K562 (cell line): ENCODE measurements around the gene HHIPL1. TPM values are rescaled to one million over a fixed set of nuclear protein-coding genes. Genes with fewer than 3 reads are reported as not detected.

Experiments
- ATAC-seq: fragments of 200-7000 bp; cut with Tn5 transposase; 3 replicates; pipeline ENCODE4 v1.9.1; 2020; ENCODE audit warnings: moderate library complexity
- BruUV-seq: library from RNA; stranded (reverse); fragments of 400-500 nt; replicated peaks from 2 replicates; lab custom pipeline; 2021; lab: Mats Ljungman, UMichigan
- CTCF ChIA-PET: fragments of 300-600 bp; formaldehyde crosslinking; extraction: SDS; loops from one replicate; lab custom pipeline; 2021; ENCODE audit warnings: low intra/inter-chr PET ratio; lab: Yijun Ruan, JAX
- POLR2A ChIA-PET: fragments of 300-600, 350-650 bp; sonication (Branson Sonifier 250); formaldehyde crosslinking; extraction: SDS; loops from one replicate; lab custom pipeline; 2021; ENCODE audit warnings: antibody characterized with exemption, inconsistent platforms; lab: Yijun Ruan, JAX
- DNase-seq, 4 experiments: peaks; one replicate each; pipeline versions ENCODE4 v3.0.0 to v3.0.0-alpha.2; 2011 to 2018; ENCODE audit warnings: low spot score in 3 of 4, mixed read lengths in 3 of 4; ENCODE audit errors: extremely low read depth in 1 of 4
- FAIRE-seq: peaks from 2 replicates; lab custom pipeline; 2011; peaks lifted over from hg19 to GRCh38; lab: Jason Lieb, UNC
- H2AFZ ChIP-seq: 2 replicates; pipeline ENCODE4 v1.6.0; 2011; ENCODE audit warnings: low read depth, low read length, control low read depth, inconsistent platforms
- H3K27ac ChIP-seq: fragments of 200-600 bp; 3 replicates; pipeline ENCODE4 v1.8.0; 2011; ENCODE audit warnings: low read depth, mild to moderate bottlenecking, control low read depth, inconsistent platforms, low read length, moderate library complexity, mixed read lengths; ENCODE audit errors: extremely low read depth
- H3K27me3 ChIP-seq, 2 experiments: fragments of 300-600 bp in 1 of 2; 2 replicates in 1 of 2; 3 replicates in 1 of 2; pipeline versions ENCODE4 v1.6.0 to v1.8.0; 2011; ENCODE audit warnings: inconsistent platforms in 2 of 2, low read length in 2 of 2, mild to moderate bottlenecking in 1 of 2, mixed read lengths in 1 of 2, moderate library complexity in 1 of 2; ENCODE audit not compliant: control insufficient read depth in 2 of 2, insufficient read depth in 2 of 2
- H3K36me3 ChIP-seq: fragments of 300-600 bp; 3 replicates; pipeline ENCODE4 v1.8.0; 2011; ENCODE audit warnings: mild to moderate bottlenecking, low read length, inconsistent platforms; ENCODE audit not compliant: control insufficient read depth, insufficient read depth
- H3K4me1 ChIP-seq, 2 experiments: fragments of 200-600 bp in 1 of 2; replicated peaks in 1 of 2; 2 replicates in 1 of 2; 3 replicates in 1 of 2; pipeline versions ENCODE4 v1.5.1 to v1.8.0; 2011; ENCODE audit warnings: inconsistent platforms in 2 of 2, low read length in 2 of 2, mild to moderate bottlenecking in 1 of 2, mixed read lengths in 1 of 2, moderate library complexity in 1 of 2; ENCODE audit not compliant: control insufficient read depth in 2 of 2, insufficient read depth in 2 of 2
- H3K4me2 ChIP-seq: 2 replicates; pipeline ENCODE4 v1.6.1; 2011; ENCODE audit warnings: low read length, control low read depth, inconsistent platforms, mixed read lengths; ENCODE audit not compliant: insufficient read depth
- H3K4me3 ChIP-seq: fragments of 200-600 bp; sonication (generic), shearing (Covaris generic); 2 replicates; pipeline ENCODE4 v1.5.1; 2016; ENCODE audit warnings: control low read depth, inconsistent platforms
- H3K79me2 ChIP-seq: fragments of 200-600 bp; 3 replicates; pipeline ENCODE4 v1.8.0; 2011; ENCODE audit warnings: low read length, inconsistent platforms; ENCODE audit not compliant: control insufficient read depth, insufficient read depth
- H3K9ac ChIP-seq, 2 experiments: 2 replicates each; pipeline versions ENCODE4 v1.6.0 to v1.6.1; 2011; ENCODE audit warnings: low read depth in 2 of 2, low read length in 2 of 2, control low read depth in 1 of 2, inconsistent platforms in 1 of 2, mild to moderate bottlenecking in 1 of 2, mixed read lengths in 1 of 2; ENCODE audit not compliant: insufficient read depth in 1 of 2
- H3K9me1 ChIP-seq: one replicate; pipeline ENCODE4 v1.6.0; 2011; ENCODE audit warnings: inconsistent platforms, mild to moderate bottlenecking, low read length, moderate library complexity; ENCODE audit not compliant: control insufficient read depth, insufficient read depth
- H3K9me3 ChIP-seq: replicated peaks from 2 replicates; pipeline ENCODE4 v1.5.1; 2011; ENCODE audit warnings: low read depth, low read length, inconsistent platforms; ENCODE audit not compliant: control insufficient read depth, insufficient read depth
- H4K20me1 ChIP-seq: replicated peaks from 2 replicates; pipeline ENCODE4 v1.6.1; 2011; ENCODE audit warnings: low read length, inconsistent platforms, mixed read lengths; ENCODE audit not compliant: control insufficient read depth, insufficient read depth
- ATF1 ChIP-seq, 2 experiments: fragments of 450-650 bp in 1 of 2; IDR thresholded peaks; 2 replicates each; pipeline ENCODE4 v1.6.1; 2016; ENCODE audit warnings: missing compliant biosample characterization in 1 of 2, missing genetic modification characterization in 1 of 2
- ATF7 ChIP-seq: fragments of 450-650 bp; IDR thresholded peaks from 2 replicates; pipeline ENCODE4 v1.7.1; 2014; ENCODE audit warnings: mild to moderate bottlenecking, moderate library complexity
- ELF1 ChIP-seq: fragments of 200-800 bp; sonication (Bioruptor generic); IDR thresholded peaks from 2 replicates; pipeline ENCODE4 v1.6.1; 2016; ENCODE audit warnings: missing genetic modification characterization, missing compliant biosample characterization
- EP400 ChIP-seq: fragments of 450-650 bp; IDR thresholded peaks from 2 replicates; pipeline ENCODE4 v1.6.1; 2017; ENCODE audit warnings: antibody characterized with exemption, mild to moderate bottlenecking, moderate library complexity
- ID3 ChIP-seq, 2 experiments: fragments of 250-450 bp in 1 of 2; fragments of 450-650 bp in 1 of 2; sonication (Bioruptor Pico) in 1 of 2; IDR thresholded peaks; 2 replicates each; pipeline versions ENCODE4 v1.6.1 to v1.8.0; 2016 to 2021; ENCODE audit warnings: mild to moderate bottlenecking in 2 of 2, moderate library complexity in 2 of 2, missing compliant biosample characterization in 1 of 2, missing genetic modification characterization in 1 of 2
- LEF1 ChIP-seq: fragments of 450-650 bp; IDR thresholded peaks from 2 replicates; pipeline ENCODE4 v1.6.1; 2016; ENCODE audit warnings: mild to moderate bottlenecking
- RBM34 ChIP-seq: fragments of 200-400 bp; formaldehyde crosslinking; IDR thresholded peaks from 2 replicates; pipeline ENCODE4 v1.6.1; 2018; ENCODE audit warnings: low read length, borderline replicate concordance; ENCODE audit not compliant: insufficient read depth
- RFX7 ChIP-seq: fragments of 250-450 bp; sonication (Bioruptor Pico); IDR thresholded peaks from 2 replicates; pipeline ENCODE4 v1.5.1; 2021; ENCODE audit warnings: mild to moderate bottlenecking
- SPI1 ChIP-seq: IDR thresholded peaks from 2 replicates; pipeline ENCODE4 v1.6.1; 2011; ENCODE audit warnings: low read depth, low read length, control low read depth, borderline replicate concordance
- ZKSCAN3 ChIP-seq: fragments of 250-450 bp; sonication (Bioruptor Pico); IDR thresholded peaks from 2 replicates; pipeline ENCODE4 v1.4.0; 2020
- WGBS: fragments of 100-300 bp; shearing (Covaris generic); methylation state at CpG from one replicate; pipeline ENCODE4 v1.1.6; 2016; ENCODE audit warnings: low coverage, mixed read lengths; ENCODE audit not compliant: insufficient coverage; ENCODE audit errors: missing lambda C conversion rate; 5-methylcytosine and 5-hydroxymethylcytosine counted together
- in situ Hi-C: fragments of 300-500 bp; cut with MboI; formaldehyde crosslinking; loops from 4 replicates; pipeline ENCODE4 v1.15.0; 2018; ENCODE audit warnings: inconsistent platforms, mixed read lengths
- intact Hi-C: fragments of 100-400 bp; cut with micrococcal nuclease; formaldehyde crosslinking; loops from 2 replicates; pipeline ENCODE4 v1.14.2; 2022
- polyA plus RNA-seq, 8 experiments: library from polyadenylated mRNA; depleted of rRNA in 4 of 8; stranded (reverse) in 5 of 8; unstranded in 3 of 8; fragments of >200 nt; fragmentation: Nextera tagmentation in 2 of 8; fragmentation: Illumina TruSeq in 1 of 8; extraction: Ambion mirVana in 2 of 8; extraction: Trizol in 1 of 8; gene quantifications; 2 replicates each; pipeline versions ENCODE4 v1.2.1 to v1.2.3, GENCODE V29; 2011 to 2014; ENCODE audit warnings: inconsistent platforms in 1 of 8, missing spikeins in 1 of 8
- total RNA-seq, 7 experiments: library from RNA; depleted of rRNA in 6 of 7; stranded (reverse); fragments of >200 nt in 6 of 7; fragmentation: Illumina TruSeq in 2 of 7; extraction: Trizol in 2 of 7; gene quantifications; 2 replicates each; pipeline versions ENCODE4 v1.2.1 to v1.2.3, GENCODE V29; 2011 to 2021; ENCODE audit warnings: low replicate concordance in 1 of 7
- TF ChIP-seq, protein P1 (sequence below), 3 experiments: fragments of 200-800 bp in 1 of 3; sonication (Bioruptor generic) in 1 of 3; sonication (generic) in 1 of 3; formaldehyde crosslinking in 1 of 3; IDR thresholded peaks; 2 replicates each; pipeline versions ENCODE4 v1.6.1 to v1.8.0; 2016 to 2022; ENCODE audit warnings: mild to moderate bottlenecking in 2 of 3, missing compliant biosample characterization in 2 of 3, missing genetic modification characterization in 2 of 3, missing genetic modification reagents in 1 of 3

HHIPL1 gene
- total and polyA plus RNA-seq, 9 of the 15 experiments (the other 6 are each of a cell fraction or from before 2014, with no cell fraction given) = not detected

- no peaks in the 10 kb centered on the region for H3K9me1 ChIP-seq
- no peak overlapping the region for H3K9ac ChIP-seq
- H3K9me3 ChIP-seq = no peaks in the 10 kb centered on the region
- peaks cover 3 to 9% of the 10 kb centered on the region in 2 experiments; a peak in 3 of 5 replicates for H3K4me1 ChIP-seq
- 6% methylated on average over 9 of the region's 9 CpGs for WGBS
- H2AFZ ChIP-seq = no peak overlapping the region
- H3K27me3 ChIP-seq = peaks cover 0 to 9% of the 10 kb centered on the region in 2 experiments; a peak in 2 of 5 replicates
- no peak overlapping the region for H3K4me2 ChIP-seq
- H3K27ac ChIP-seq = no peak overlapping the region
- H3K79me2 ChIP-seq = no peaks in the 10 kb centered on the region
- no peak for ATAC-seq
- DNase-seq = no peak
- no peak overlapping the region for H3K4me3 ChIP-seq
- CTCF ChIA-PET = no interaction called here
- no peaks in the 10 kb centered on the region for H3K36me3 ChIP-seq
- intact Hi-C loops (no loop called here), in situ Hi-C loops (no loop called here)
- H4K20me1 ChIP-seq = peaks cover 4% of the 10 kb centered on the region; the same call in 1 of the 2 replicates
- TF ChIP-seq ATF7 (no peak), SPI1 (peak; percentile 73)
- POLR2A ChIA-PET = no interaction called here
- FAIRE-seq = no peak
- BruUV-seq = no TSS peak
Measured at GRCh38 chr14:99632410-99633035, 12.4 kb upstream of the HHIPL1 start.

GRCh38 chr14:99633141-99633540 is 11.8 kb upstream of the HHIPL1 start:
- Histone ChIP-seq H3K9me3 (no peaks in the 10 kb centered on the region), H2AFZ (no peak overlapping the region), H3K4me2 (no peak overlapping the region), H3K36me3 (no peaks in the 10 kb centered on the region), H3K79me2 (no peaks in the 10 kb centered on the region), H3K4me3 (no peak overlapping the region), H3K27ac (no peak overlapping the region), H3K27me3 (peaks cover 0 to 9% of the 10 kb centered on the region in 2 experiments; a peak in 2 of 5 replicates), H3K4me1 (peaks cover 3 to 9% of the 10 kb centered on the region in 2 experiments; a peak in 3 of 5 replicates), H4K20me1 (0 out of 2 replicates have a peak, but pooled peaks cover 3% of the 10 kb centered on the region), H3K9me1 (no peaks in the 10 kb centered on the region), H3K9ac (no peak overlapping the region)
- FAIRE-seq (no peak), DNase-seq (no peak), ATAC-seq (no peak)
- POLR2A ChIA-PET = no interaction called here
- WGBS = 20% methylated on average over 1 of the region's 3 CpGs
- CTCF ChIA-PET = no interaction called here
- no peak for TF ChIP-seq RFX7 (CRISPR knock-in tag)
- TF ChIP-seq ATF1 (CRISPR knock-in tag; IDR thresholded peaks at IDR 0.05) = no peak
- TF ChIP-seq ATF1 (tag; IDR thresholded peaks at IDR 0.05) = no peak
- no peak for TF ChIP-seq ID3 (CRISPR knock-in tag; IDR thresholded peaks at IDR 0.05)
- no peak for TF ChIP-seq ID3 (tag; IDR thresholded peaks at IDR 0.05)
- TF ChIP-seq ZKSCAN3 (CRISPR knock-in tag) = no peak
- no peak for TF ChIP-seq ELF1 (tag)
- TF ChIP-seq EP400 = no peak
- no peak for TF ChIP-seq LEF1
- TF ChIP-seq, protein P1, sequence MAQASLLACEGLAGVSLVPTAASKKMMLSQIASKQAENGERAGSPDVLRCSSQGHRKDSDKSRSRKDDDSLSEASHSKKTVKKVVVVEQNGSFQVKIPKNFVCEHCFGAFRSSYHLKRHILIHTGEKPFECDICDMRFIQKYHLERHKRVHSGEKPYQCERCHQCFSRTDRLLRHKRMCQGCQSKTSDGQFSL (CRISPR knock-in tag; IDR thresholded peaks at IDR 0.05) = no peak
- TF ChIP-seq, protein P1 (tag; IDR thresholded peaks at IDR 0.05) = no peak
- no peak for TF ChIP-seq RBM34
- intact Hi-C loops (no loop called here), in situ Hi-C loops (no loop called here)
- no TSS peak for BruUV-seq
